ENCODE measurements around the gene ZPR1.

ZPR1 gene

GRCh38 chr11:116731821-116732220 lies 56.0 kb downstream of the ZPR1 start:
- Histone ChIP-seq H3K4me1 (ENCODE audit: control insufficient read depth, insufficient read depth, low read length, poor library complexity, severe bottlenecking) (no peaks in the 10 kb centered on the region), H3K4me3 (ENCODE audit: insufficient read depth, low read depth, low read length, poor library complexity, severe bottlenecking) (no peak overlapping the region), H3K9me3 (ENCODE audit: control insufficient read depth, low read length) (no peaks in the 10 kb centered on the region), H3K27me3 (replicated peaks; ENCODE audit: control insufficient read depth, insufficient read depth, low read length, poor library complexity, severe bottlenecking) (peaks cover 4% of the 10 kb centered on the region), H3K36me3 (ENCODE audit: control insufficient read depth, insufficient read depth, low read length) (no peaks in the 10 kb centered on the region), H3K27ac (ENCODE audit: insufficient read depth, low read length, poor library complexity, severe bottlenecking) (no peak overlapping the region)
- no peak for DNase-seq

DNA sequence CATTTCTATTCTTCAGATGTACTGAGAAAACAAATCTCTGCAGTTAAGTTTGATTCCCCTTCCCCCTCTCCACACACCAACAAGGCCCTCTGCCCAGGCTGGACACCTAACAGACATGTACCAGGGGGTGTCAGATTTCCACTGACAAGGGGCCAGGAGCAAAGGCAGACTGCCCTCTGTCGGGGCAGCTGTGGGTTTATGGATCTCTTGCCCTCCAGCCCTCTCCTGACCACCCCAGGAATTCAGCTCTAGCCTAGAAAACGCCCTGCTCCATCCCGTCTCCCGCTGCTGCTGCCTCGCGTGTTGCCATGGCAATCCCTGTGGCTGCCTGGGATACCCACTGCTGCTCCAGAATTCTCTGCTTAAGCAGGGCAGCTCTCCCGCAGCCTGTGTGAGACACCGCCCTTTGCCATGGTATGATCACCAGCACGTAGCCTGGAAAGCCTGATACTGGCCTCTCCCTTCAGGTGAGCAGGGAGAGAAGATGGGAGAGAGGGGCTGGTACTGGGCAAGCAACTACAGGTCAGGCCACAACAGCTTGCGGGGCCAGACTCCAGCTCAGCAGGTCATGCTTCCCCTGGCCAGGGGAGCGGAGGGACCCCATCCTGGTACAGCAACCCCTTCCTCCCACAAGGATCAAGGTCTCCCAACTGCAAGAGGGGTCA lies 56.6 kb downstream of the ZPR1 start:
- Histone ChIP-seq H3K9me3 (ENCODE audit: control insufficient read depth, low read length) (no peaks in the 10 kb centered on the region), H3K36me3 (ENCODE audit: control insufficient read depth, insufficient read depth, low read length) (no peaks in the 10 kb centered on the region), H3K27ac (ENCODE audit: insufficient read depth, low read length, poor library complexity, severe bottlenecking) (no peak overlapping the region), H3K4me1 (ENCODE audit: control insufficient read depth, insufficient read depth, low read length, poor library complexity, severe bottlenecking) (no peaks in the 10 kb centered on the region), H3K27me3 (replicated peaks; ENCODE audit: control insufficient read depth, insufficient read depth, low read length, poor library complexity, severe bottlenecking) (peaks cover 4% of the 10 kb centered on the region), H3K4me3 (ENCODE audit: insufficient read depth, low read depth, low read length, poor library complexity, severe bottlenecking) (no peak overlapping the region)
- no peak for DNase-seq

DNA sequence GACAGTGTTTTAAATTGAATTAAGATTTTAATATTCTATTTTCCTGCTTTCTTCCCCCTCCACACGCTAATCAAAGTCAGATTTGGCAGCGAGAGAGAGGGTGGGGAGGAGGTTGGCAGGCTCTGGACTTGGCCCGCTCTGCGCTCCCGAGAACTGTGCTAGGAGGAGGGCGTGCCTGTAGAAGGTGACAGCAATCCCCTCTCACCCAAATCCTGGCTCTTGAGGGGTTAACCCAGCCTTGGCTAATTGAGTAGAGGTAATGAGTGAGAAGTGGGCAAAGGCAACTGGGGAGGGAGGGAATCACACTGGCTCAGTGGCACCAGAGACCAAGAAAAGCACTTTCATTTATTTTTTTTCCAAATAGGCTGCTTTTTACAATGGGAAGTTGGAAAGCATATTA lies 57.2 kb downstream of the ZPR1 start:
- Histone ChIP-seq H3K4me1 (ENCODE audit: control insufficient read depth, insufficient read depth, low read length, poor library complexity, severe bottlenecking) (no peaks in the 10 kb centered on the region), H3K4me3 (ENCODE audit: insufficient read depth, low read depth, low read length, poor library complexity, severe bottlenecking) (no peak overlapping the region), H3K27me3 (replicated peaks; ENCODE audit: control insufficient read depth, insufficient read depth, low read length, poor library complexity, severe bottlenecking) (peaks cover 4% of the 10 kb centered on the region), H3K36me3 (ENCODE audit: control insufficient read depth, insufficient read depth, low read length) (no peaks in the 10 kb centered on the region), H3K9me3 (ENCODE audit: control insufficient read depth, low read length) (no peaks in the 10 kb centered on the region), H3K27ac (ENCODE audit: insufficient read depth, low read length, poor library complexity, severe bottlenecking) (no peak overlapping the region)
- no peak for DNase-seq

DNA sequence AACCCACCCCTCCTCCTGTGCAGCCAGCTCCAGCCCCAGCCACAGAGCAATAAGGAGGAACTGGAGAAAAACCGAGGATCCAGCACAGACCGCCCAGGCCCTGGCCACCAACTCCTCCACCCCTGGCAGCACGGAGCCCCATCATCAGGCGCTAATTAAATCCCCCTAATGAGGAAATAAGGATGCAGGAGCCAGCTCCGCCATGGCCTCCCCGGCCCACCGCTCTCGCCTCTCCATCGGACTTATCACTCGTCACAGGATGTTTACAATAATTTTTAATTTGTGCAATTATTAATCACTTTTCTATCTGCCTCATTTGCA lies 57.6 kb downstream of the ZPR1 start:
- peaks cover 4% of the 10 kb centered on the region for H3K27me3 ChIP-seq (replicated peaks; ENCODE audit: control insufficient read depth, insufficient read depth, low read length, poor library complexity, severe bottlenecking)
- no peak overlapping the region for H3K27ac ChIP-seq (ENCODE audit: insufficient read depth, low read length, poor library complexity, severe bottlenecking)
- no peaks in the 10 kb centered on the region for H3K36me3 ChIP-seq (ENCODE audit: control insufficient read depth, insufficient read depth, low read length)
- H3K4me1 ChIP-seq (ENCODE audit: control insufficient read depth, insufficient read depth, low read length, poor library complexity, severe bottlenecking) = no peaks in the 10 kb centered on the region
- no peaks in the 10 kb centered on the region for H3K9me3 ChIP-seq (ENCODE audit: control insufficient read depth, low read length)
- DNase-seq = no peak
- no peak overlapping the region for H3K4me3 ChIP-seq (ENCODE audit: insufficient read depth, low read depth, low read length, poor library complexity, severe bottlenecking)

- H3K4me1 ChIP-seq (ENCODE audit: control insufficient read depth, insufficient read depth, low read length, poor library complexity, severe bottlenecking) = no peaks in the 10 kb centered on the region
- H3K4me3 ChIP-seq (ENCODE audit: insufficient read depth, low read depth, low read length, poor library complexity, severe bottlenecking) = no peak overlapping the region
- DNase-seq = no peak
- no peak overlapping the region for H3K27ac ChIP-seq (ENCODE audit: insufficient read depth, low read length, poor library complexity, severe bottlenecking)
- peaks cover 6% of the 10 kb centered on the region for H3K27me3 ChIP-seq (replicated peaks; ENCODE audit: control insufficient read depth, insufficient read depth, low read length, poor library complexity, severe bottlenecking)
- no peaks in the 10 kb centered on the region for H3K9me3 ChIP-seq (ENCODE audit: control insufficient read depth, low read length)
- no peaks in the 10 kb centered on the region for H3K36me3 ChIP-seq (ENCODE audit: control insufficient read depth, insufficient read depth, low read length)
These were observed 58.2 kb downstream of the ZPR1 start for GRCh38 chr11:116729501-116730240.

DNA sequence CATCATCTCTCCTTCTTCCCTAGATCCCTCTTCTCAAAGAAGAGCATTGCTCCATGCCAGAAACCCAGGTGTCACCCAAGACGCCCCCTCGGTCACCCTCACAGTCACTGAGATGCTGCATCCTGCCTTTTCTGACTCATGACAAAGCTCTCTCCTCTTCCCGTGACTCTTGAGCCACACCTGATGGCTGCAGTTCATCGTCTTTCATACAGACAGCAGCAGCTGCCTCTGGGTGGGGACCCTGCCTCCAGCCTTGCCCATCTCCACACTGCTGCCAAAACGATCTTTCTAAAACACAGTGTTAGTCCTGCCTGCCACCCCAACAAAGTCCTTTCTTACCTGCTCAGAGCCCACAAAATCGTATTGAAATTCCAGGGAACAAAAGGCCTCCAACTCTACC lies 59.8 kb downstream of the ZPR1 start:
- no peaks in the 10 kb centered on the region for H3K4me1 ChIP-seq (ENCODE audit: control insufficient read depth, insufficient read depth, low read length, poor library complexity, severe bottlenecking)
- peaks cover 7% of the 10 kb centered on the region for H3K27me3 ChIP-seq (replicated peaks; ENCODE audit: control insufficient read depth, insufficient read depth, low read length, poor library complexity, severe bottlenecking)
- H3K4me3 ChIP-seq (ENCODE audit: insufficient read depth, low read depth, low read length, poor library complexity, severe bottlenecking) = no peak overlapping the region
- no peak overlapping the region for H3K27ac ChIP-seq (ENCODE audit: insufficient read depth, low read length, poor library complexity, severe bottlenecking)
- no peaks in the 10 kb centered on the region for H3K36me3 ChIP-seq (ENCODE audit: control insufficient read depth, insufficient read depth, low read length)
- no peaks in the 10 kb centered on the region for H3K9me3 ChIP-seq (ENCODE audit: control insufficient read depth, low read length)
- DNase-seq = no peak

DNA sequence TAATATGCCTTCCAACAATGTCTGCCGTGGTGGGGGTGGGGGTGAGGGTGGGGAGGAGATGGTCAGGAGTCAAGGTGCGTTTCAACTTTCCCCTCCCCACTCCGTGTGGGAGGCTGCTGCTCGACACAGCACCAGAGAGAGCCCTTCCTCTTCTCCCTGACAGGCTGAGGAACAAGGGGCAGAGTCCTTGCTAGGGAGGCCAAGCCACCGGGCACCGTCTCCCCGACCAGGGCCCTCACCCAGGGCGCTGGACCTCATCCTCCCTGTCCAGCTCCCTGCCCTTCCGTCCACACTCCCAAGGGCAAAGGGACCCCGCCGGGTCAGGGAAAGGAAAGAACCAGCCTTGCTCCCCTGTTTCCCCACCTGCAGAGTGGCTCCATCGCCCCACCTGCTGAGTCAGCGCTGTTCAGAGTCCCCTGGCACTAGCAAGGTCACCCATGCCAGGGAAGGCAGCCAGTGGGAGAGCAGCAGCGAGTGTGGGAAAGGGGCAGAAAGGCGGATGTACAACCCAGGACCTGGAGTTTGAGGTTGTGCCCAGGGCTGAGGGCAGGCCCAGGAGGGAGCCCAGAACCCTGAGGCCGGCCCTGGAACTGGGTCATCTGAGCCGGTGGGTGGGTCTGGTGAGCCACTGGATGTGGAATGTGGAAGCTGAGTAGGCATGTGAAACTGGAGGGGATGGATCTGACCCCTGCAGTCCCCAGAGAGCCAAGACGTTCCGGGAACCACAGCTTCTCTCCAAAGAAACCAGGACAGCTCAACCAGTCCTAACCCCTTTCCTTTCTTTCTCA lies 62.2 kb downstream of the ZPR1 start:
- Histone ChIP-seq H3K36me3 (ENCODE audit: control insufficient read depth, insufficient read depth, low read length) (no peaks in the 10 kb centered on the region), H3K4me1 (ENCODE audit: control insufficient read depth, insufficient read depth, low read length, poor library complexity, severe bottlenecking) (no peaks in the 10 kb centered on the region), H3K9me3 (ENCODE audit: control insufficient read depth, low read length) (no peaks in the 10 kb centered on the region), H3K4me3 (ENCODE audit: insufficient read depth, low read depth, low read length, poor library complexity, severe bottlenecking) (no peak overlapping the region), H3K27me3 (replicated peaks; ENCODE audit: control insufficient read depth, insufficient read depth, low read length, poor library complexity, severe bottlenecking) (peaks cover 3% of the 10 kb centered on the region), H3K27ac (ENCODE audit: insufficient read depth, low read length, poor library complexity, severe bottlenecking) (no peak overlapping the region)
- DNase-seq = no peak

GRCh38 chr11:116724813-116725212 lies 63.0 kb downstream of the ZPR1 start:
- peaks cover 3% of the 10 kb centered on the region for H3K27me3 ChIP-seq (replicated peaks; ENCODE audit: control insufficient read depth, insufficient read depth, low read length, poor library complexity, severe bottlenecking)
- H3K4me1 ChIP-seq (ENCODE audit: control insufficient read depth, insufficient read depth, low read length, poor library complexity, severe bottlenecking) = no peaks in the 10 kb centered on the region

More at GRCh38 chr11:116724813-116725212, 63.0 kb downstream of the ZPR1 start:
- Histone ChIP-seq H3K27ac (ENCODE audit: insufficient read depth, low read length, poor library complexity, severe bottlenecking) (no peak overlapping the region), H3K9me3 (ENCODE audit: control insufficient read depth, low read length) (no peaks in the 10 kb centered on the region), H3K4me3 (ENCODE audit: insufficient read depth, low read depth, low read length, poor library complexity, severe bottlenecking) (no peak overlapping the region), H3K36me3 (ENCODE audit: control insufficient read depth, insufficient read depth, low read length) (no peaks in the 10 kb centered on the region)
- DNase-seq = no peak

All from effector memory CD4-positive, alpha-beta T cell (primary cell).